Measurements from ENCODE around the gene UBE3B.
"Not testable (repeated sequence)": the region's sequence is repeated elsewhere in the genome, so short reads cannot be mapped to it uniquely, and the experiment has no call there.

The UBE3B gene, protein sequence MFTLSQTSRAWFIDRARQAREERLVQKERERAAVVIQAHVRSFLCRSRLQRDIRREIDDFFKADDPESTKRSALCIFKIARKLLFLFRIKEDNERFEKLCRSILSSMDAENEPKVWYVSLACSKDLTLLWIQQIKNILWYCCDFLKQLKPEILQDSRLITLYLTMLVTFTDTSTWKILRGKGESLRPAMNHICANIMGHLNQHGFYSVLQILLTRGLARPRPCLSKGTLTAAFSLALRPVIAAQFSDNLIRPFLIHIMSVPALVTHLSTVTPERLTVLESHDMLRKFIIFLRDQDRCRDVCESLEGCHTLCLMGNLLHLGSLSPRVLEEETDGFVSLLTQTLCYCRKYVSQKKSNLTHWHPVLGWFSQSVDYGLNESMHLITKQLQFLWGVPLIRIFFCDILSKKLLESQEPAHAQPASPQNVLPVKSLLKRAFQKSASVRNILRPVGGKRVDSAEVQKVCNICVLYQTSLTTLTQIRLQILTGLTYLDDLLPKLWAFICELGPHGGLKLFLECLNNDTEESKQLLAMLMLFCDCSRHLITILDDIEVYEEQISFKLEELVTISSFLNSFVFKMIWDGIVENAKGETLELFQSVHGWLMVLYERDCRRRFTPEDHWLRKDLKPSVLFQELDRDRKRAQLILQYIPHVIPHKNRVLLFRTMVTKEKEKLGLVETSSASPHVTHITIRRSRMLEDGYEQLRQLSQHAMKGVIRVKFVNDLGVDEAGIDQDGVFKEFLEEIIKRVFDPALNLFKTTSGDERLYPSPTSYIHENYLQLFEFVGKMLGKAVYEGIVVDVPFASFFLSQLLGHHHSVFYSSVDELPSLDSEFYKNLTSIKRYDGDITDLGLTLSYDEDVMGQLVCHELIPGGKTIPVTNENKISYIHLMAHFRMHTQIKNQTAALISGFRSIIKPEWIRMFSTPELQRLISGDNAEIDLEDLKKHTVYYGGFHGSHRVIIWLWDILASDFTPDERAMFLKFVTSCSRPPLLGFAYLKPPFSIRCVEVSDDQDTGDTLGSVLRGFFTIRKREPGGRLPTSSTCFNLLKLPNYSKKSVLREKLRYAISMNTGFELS

GRCh38 chr12:109477185-109477962 is at the start of gene UBE3B, which contains the start of gene KCTD10:
TSS of gene UBE3B (plus strand) at chr12:109477634. CDS start at chr12:109483552, 5,918 bp downstream.
TSS of gene KCTD10 (minus strand) at chr12:109477300. CDS start at chr12:109477262, 38 bp downstream.
- peak; percentile 96 for DNase-seq (ENCODE audit: low spot score)

DNA sequence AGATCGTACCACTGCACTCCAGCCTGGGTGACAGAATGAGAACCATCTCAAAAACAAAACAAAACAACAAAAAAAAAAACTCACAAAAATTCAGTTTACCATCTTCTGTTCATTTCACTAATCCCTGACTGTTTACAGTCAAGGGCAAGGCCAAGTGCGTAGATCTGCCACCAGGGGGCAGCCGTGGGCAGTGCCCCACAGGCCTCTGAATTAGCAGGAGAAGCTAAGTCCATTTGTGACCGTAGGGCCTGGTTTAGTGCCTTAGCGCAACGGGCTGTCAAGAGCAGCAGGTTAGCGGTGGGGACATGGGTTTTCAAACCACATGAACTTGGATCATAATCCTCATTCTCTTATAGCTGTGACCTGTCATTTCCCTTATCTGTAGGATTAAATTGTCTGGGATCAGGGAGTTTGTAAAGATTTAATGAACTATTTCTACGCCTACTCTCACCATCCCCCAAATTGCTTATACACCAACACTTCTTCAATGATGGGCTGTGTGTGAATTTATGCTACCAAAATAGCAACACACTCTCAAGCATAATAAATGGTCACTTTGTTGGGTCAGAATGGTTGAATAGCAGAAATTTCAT is 49.3 kb upstream of the UBE3B start:
- peak; percentile 92 for DNase-seq (ENCODE audit: low spot score)

GRCh38 chr12:109428804-109429203 is 48.6 kb upstream of the UBE3B start:
- not testable (repeated sequence) for DNase-seq (ENCODE audit: low spot score)

- DNase-seq (ENCODE audit: low spot score), result no peak
Measured at GRCh38 chr12:109430244-109430643, 47.2 kb upstream of the UBE3B start.

DNA sequence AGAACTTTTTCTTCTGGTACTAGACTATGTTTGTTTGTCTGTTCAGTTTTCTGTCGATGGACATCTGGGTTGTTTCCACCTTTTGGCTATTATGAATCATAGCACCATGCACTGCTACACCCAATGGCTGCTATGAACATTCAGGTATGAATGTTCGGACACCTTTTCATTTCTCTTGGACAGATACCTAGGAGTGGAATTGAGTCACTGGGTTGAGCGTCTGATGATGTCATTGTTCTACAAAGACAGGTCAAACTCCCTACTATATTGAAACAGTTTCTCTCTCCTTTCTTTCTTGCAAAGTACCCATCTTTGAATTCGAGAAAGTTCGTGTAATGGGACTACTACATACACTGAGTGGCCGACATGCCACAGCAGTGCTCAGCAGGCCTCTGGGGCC is 45.0 kb upstream of the UBE3B start:
- DNase-seq (ENCODE audit: low spot score), result no peak

GRCh38 chr12:109432842-109433304 is 44.6 kb upstream of the UBE3B start:
- DNase-seq (ENCODE audit: low spot score), result peak; percentile 66

- DNase-seq (ENCODE audit: low spot score), result no peak
Measured at GRCh38 chr12:109433618-109434017, 43.8 kb upstream of the UBE3B start.

GRCh38 chr12:109434582-109434981 is 42.9 kb upstream of the UBE3B start:
- no peak for DNase-seq (ENCODE audit: low spot score)

DNA sequence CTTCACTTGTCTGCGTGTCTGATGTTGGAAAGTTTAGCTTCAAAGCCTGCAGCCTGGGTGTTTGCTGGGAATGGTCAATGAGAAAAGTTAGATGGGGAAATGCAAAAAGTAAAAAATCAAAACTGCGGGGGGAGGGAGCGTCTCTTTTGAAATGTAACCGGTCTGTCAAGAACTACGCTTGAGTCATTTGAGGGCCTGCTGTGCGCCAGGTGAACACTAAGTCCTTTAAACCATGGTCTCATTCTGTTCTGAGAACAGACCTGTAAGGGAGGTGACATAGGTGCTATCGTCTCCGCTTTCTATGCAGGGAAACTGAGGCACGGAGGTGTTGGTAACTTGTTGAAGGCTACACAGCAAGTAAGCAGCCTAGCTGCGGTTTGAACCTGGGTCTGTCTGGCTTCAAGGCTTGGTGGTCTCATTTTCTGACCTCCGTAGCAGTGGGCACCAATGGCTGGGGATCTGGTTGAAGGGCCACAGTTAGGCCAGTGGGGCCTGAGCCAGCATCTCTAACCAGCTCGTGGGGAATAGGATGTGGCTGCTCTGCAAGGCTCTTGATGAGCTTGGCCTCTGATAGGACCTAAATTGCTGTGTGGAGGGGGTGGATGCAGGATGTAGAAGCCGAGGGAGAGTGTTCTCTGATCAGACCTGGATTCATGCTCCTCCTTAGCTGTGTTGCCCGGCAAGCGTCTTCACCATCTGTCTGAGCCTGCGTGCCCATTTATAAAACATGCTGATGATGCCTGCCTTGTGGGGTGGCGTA is 41.8 kb upstream of the UBE3B start:
- no peak for DNase-seq (ENCODE audit: low spot score)

GRCh38 chr12:109436188-109436560 is 41.3 kb upstream of the UBE3B start:
- no peak for DNase-seq (ENCODE audit: low spot score)

DNA sequence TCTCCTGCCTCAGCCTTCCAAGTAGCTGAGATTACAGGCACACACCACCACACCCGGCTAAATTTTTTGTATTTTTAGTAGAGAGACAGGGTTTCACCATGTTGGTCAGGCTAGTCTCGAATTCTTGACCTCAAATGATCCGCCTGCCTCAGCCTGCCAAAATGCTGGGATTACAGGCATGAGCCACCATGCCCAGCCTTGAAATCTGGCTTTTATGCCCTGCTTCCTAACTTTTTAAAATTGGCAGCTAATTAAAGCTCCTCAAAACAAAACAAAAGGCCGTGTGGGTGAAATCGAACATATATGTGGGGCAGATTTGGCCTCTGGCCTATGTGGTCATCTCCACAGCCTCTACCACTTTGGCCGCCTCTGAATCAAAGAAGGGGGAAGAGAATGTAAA is 38.3 kb upstream of the UBE3B start:
- DNase-seq (ENCODE audit: low spot score), result no peak

DNA sequence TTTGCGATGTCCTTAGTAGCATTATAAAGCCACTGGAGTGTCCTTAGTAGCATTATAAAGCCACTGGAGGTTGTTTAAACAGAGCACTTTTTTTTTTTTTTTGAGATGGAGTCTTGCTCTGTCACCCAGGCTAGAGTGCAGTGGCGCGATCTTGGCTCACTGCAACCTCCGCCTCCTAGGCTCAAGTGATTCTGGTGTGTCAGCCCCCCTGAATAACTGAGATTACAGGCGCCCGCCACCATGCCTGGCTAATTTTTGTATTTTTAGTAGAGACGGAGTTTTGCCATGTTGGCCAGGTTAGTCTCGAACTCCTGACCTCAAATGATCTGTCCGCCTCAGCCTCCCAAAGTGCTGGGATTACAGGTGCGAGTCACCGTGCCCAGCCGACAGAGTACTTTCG is 37.5 kb upstream of the UBE3B start:
- not testable (repeated sequence) for DNase-seq (ENCODE audit: low spot score)

- no peak for DNase-seq (ENCODE audit: low spot score)
Measured at GRCh38 chr12:109440851-109441490, 36.5 kb upstream of the UBE3B start.

DNA sequence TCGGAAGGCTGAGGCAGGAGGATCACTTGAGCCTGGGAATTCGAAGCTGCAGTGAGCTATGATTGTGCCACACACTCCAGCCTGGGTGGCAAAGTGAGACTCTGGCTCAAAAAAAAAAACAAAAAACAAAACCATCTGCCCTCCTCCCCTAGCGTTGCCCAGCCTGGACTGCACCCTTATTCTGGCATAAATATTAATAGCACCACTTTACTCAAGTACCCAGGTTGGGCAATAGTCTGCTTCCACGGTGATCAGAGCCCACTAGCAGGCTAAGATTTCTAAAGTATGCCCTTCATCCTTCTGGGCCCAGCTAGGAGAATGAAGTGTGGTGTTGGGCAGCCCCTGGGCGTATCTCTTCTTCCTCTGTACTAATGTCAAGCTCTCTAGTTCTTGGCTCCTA is 33.6 kb upstream of the UBE3B start:
- DNase-seq (ENCODE audit: low spot score), result no peak

DNA sequence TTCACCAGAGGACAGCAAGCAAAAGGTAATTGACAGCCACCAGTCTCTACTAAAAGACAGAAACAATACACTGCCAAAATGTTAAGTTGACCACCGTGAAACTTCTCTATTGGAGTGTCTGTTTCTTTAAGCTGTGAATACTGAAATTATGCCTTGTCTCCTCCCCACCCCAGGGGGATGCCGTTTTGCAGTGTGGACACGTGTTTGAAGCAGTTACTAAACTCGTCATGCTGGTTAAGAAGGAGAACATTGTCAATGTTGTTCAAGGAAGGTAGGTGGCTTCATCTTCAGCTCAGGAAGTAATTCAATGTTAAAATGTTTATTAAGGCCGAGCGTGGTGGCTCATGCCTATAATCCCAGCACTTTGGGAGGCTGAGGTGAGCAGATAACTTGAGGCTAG is 33.2 kb upstream of the UBE3B start:
- no peak for DNase-seq (ENCODE audit: low spot score)

GRCh38 chr12:109445191-109445609 is 32.2 kb upstream of the UBE3B start:
- DNase-seq (ENCODE audit: low spot score), result peak; percentile 68

DNA sequence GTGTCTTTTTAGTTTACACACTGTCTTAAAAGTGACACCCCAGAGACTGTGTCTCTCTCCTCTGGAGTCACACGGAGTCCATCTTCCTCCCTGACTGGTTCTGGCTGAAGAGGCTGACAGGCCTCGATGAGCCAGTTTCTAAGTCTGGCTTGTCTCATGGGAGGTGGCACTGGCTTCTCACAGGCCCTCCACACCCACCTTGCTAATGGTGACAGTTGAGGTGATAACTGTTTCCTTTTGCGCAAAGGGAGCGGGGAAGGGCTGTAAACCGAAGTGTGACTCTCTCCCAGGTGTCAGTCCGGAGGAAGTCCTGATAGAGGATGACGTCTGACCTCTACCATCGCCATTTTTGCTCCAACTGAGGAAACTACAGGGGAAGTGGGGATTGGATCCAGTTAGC is 30.6 kb upstream of the UBE3B start:
- DNase-seq (ENCODE audit: low spot score), result no peak

DNA sequence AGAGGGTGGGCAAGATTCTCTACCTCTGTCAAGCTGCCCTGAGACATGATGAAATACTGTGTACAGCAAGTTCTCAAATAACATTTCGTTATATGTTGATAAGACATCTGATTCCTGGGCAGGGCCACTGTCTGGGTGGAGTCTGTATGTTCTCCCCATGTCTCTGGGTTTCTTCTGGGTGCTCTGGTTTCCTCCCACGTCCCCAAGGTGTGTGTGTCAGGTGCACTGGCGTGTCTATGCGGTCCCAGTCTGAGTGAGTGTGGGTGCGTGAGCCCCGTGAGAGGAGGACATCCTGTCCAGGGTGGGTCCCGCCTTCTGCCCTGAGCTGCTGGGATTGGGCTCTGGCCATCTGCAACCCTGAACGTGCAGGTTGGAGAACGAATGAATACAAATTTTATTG is 30.0 kb upstream of the UBE3B start:
- DNase-seq (ENCODE audit: low spot score), result no peak

DNA sequence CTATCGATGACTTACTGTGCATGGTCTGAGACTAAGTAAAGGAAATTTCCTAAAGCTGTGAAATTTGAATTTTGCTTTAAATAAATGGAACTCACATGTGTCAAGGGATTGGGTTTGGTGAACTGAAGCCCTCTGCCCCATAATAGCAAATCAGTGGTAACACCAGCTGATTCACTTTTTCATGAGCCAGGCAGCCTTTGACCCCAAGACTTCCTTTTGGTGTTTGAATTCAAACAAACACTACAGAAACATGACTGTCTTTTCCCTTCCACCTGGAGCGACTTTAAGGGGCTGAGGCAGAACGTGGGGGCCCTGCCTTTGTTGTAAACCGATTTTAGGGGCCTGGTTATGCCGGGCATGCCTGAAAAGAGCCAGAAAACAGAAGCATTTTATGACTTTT is 29.2 kb upstream of the UBE3B start:
- DNase-seq (ENCODE audit: low spot score), result no peak
